Endothelial cell of umbilical vein (primary cell): ENCODE data around the gene AKAP6. TPM values are rescaled to one million over a fixed set of nuclear protein-coding genes. Genes with fewer than 3 reads are reported as not detected.
A peak's percentile ranks its signal among the peaks of the same experiment; 100 is the strongest.

Experiments used
- BruUV-seq: library from RNA; stranded (reverse); fragments of 400-500 nt; replicated peaks from 2 replicates; lab custom pipeline; 2021; lab: Mats Ljungman, UMichigan
- CTCF ChIA-PET: fragments of 300-600, 350-600 bp; sonication (Branson Sonifier 250); formaldehyde crosslinking; loops from one replicate; lab custom pipeline; 2021; ENCODE audit warnings: antibody characterized with exemption, inconsistent platforms; lab: Charles Lee
- POLR2A ChIA-PET: fragments of 300-600, 350-600 bp; sonication (Branson Sonifier 250); formaldehyde crosslinking; loops from one replicate; lab custom pipeline; 2021; ENCODE audit warnings: antibody characterized with exemption, inconsistent platforms; lab: Charles Lee
- DNase-seq: peaks from one replicate; pipeline ENCODE4 v3.0.0-alpha.2; 2011; ENCODE audit warnings: low read depth, low spot score
- FAIRE-seq: peaks from 2 replicates; lab custom pipeline; 2011; peaks lifted over from hg19 to GRCh38; lab: Jason Lieb, UNC
- H2AFZ ChIP-seq: 2 replicates; pipeline ENCODE4 v1.6.0; 2012; ENCODE audit warnings: low read depth, low read length, control low read depth, inconsistent platforms
- H3K27ac ChIP-seq: 2 replicates; pipeline ENCODE4 v1.5.1; 2011; ENCODE audit warnings: low read depth, mild to moderate bottlenecking, control low read depth, low read length, moderate library complexity; ENCODE audit not compliant: insufficient read depth
- H3K27me3 ChIP-seq, 2 experiments: 2 replicates each; pipeline versions ENCODE4 v1.6.0 to v1.6.1; 2011; ENCODE audit warnings: low read length in 2 of 2, mixed read lengths in 1 of 2; ENCODE audit not compliant: control insufficient read depth in 2 of 2, insufficient read depth in 2 of 2
- H3K36me3 ChIP-seq, 2 experiments: 2 replicates in 1 of 2; 3 replicates in 1 of 2; pipeline ENCODE4 v1.5.1; 2011; ENCODE audit warnings: low read length in 2 of 2, mild to moderate bottlenecking in 1 of 2, moderate library complexity in 1 of 2; ENCODE audit not compliant: control insufficient read depth in 2 of 2, insufficient read depth in 2 of 2; ENCODE audit errors: extremely low read depth in 1 of 2
- H3K4me1 ChIP-seq: 3 replicates; pipeline ENCODE4 v1.5.1; 2011; ENCODE audit warnings: mild to moderate bottlenecking, low read length; ENCODE audit not compliant: control insufficient read depth, insufficient read depth; ENCODE audit errors: extremely low read depth
- H3K4me2 ChIP-seq: 2 replicates; pipeline ENCODE4 v1.6.1; 2011; ENCODE audit warnings: low read length, control low read depth, mixed read lengths; ENCODE audit not compliant: insufficient read depth
- H3K4me3 ChIP-seq, 3 experiments: fragments of 200-600 bp in 1 of 3; sonication (generic), shearing (Covaris generic) in 1 of 3; replicated peaks in 1 of 3; 2 replicates each; pipeline ENCODE4 v1.5.1; 2011 to 2016; ENCODE audit warnings: control low read depth in 3 of 3, low read length in 3 of 3, mild to moderate bottlenecking in 2 of 3, inconsistent platforms in 1 of 3, low read depth in 1 of 3, moderate library complexity in 1 of 3; ENCODE audit not compliant: insufficient read depth in 1 of 3
- H3K79me2 ChIP-seq: 2 replicates; pipeline ENCODE4 v1.6.0; 2012; ENCODE audit warnings: low read length, inconsistent platforms; ENCODE audit not compliant: control insufficient read depth, insufficient read depth
- H3K9ac ChIP-seq: replicated peaks from 2 replicates; pipeline ENCODE3; 2011; ENCODE audit warnings: low read length, control low read depth; ENCODE audit not compliant: insufficient read depth; ENCODE audit errors: extremely low read depth
- H3K9me1 ChIP-seq: replicated peaks from 3 replicates; pipeline ENCODE4 v1.6.0; 2011; ENCODE audit warnings: mild to moderate bottlenecking, low read length; ENCODE audit not compliant: control insufficient read depth, insufficient read depth; ENCODE audit errors: extremely low read depth
- H3K9me3 ChIP-seq: replicated peaks from 2 replicates; pipeline ENCODE4 v1.5.1; 2012; ENCODE audit warnings: low read length, inconsistent platforms; ENCODE audit not compliant: control insufficient read depth, insufficient read depth
- H4K20me1 ChIP-seq: replicated peaks from 2 replicates; pipeline ENCODE3; 2011; ENCODE audit warnings: mild to moderate bottlenecking, low read length; ENCODE audit not compliant: control insufficient read depth, insufficient read depth; ENCODE audit errors: extremely low read depth
- EZH2 ChIP-seq: IDR thresholded peaks from 2 replicates; pipeline ENCODE4 v1.6.1; 2012; ENCODE audit warnings: borderline replicate concordance, low read depth, mild to moderate bottlenecking, moderate library complexity, low read length, inconsistent platforms; ENCODE audit not compliant: severe bottlenecking
- FOS ChIP-seq: IDR thresholded peaks from 2 replicates; pipeline ENCODE4 v1.6.1; 2011; ENCODE audit warnings: mild to moderate bottlenecking, low read length, moderate library complexity, borderline replicate concordance; ENCODE audit not compliant: insufficient read depth
- GATA2 ChIP-seq: IDR thresholded peaks from 2 replicates; pipeline ENCODE4 v1.7.0; 2011; ENCODE audit warnings: low read depth, mild to moderate bottlenecking, moderate library complexity, mixed read lengths, low read length; ENCODE audit not compliant: insufficient read length, insufficient read depth
- JUN ChIP-seq: IDR thresholded peaks from 2 replicates; pipeline ENCODE4 v1.6.1; 2011; ENCODE audit warnings: borderline replicate concordance, low read depth; ENCODE audit not compliant: insufficient read length, insufficient read depth
- MYC ChIP-seq: IDR thresholded peaks from one replicate; pipeline ENCODE4 v1.6.1; 2011; ENCODE audit warnings: mild to moderate bottlenecking, low read depth, low read length
- POLR2A ChIP-seq: IDR thresholded peaks from 2 replicates; pipeline ENCODE4 v1.6.1; 2012; ENCODE audit warnings: low read depth, mild to moderate bottlenecking, control low read depth, low read length
- POLR2AphosphoS5 ChIP-seq: IDR thresholded peaks from 2 replicates; pipeline ENCODE4 v1.6.1; 2012; ENCODE audit warnings: low read depth, mild to moderate bottlenecking, control low read depth, low read length, moderate library complexity; ENCODE audit not compliant: insufficient read depth
- dilution Hi-C: fragments of 300-500 bp; cut with MboI; formaldehyde crosslinking; loops from one replicate; pipeline ENCODE4 v1.15.0; 2019; ENCODE audit warnings: low sequenced_read_pairs; ENCODE audit not compliant: extremely low pct_ligation_motif_present
- intact Hi-C: fragments of 100-400 bp; cut with micrococcal nuclease; formaldehyde crosslinking; loops from one replicate; pipeline ENCODE4 v1.10.0; 2022
- polyA plus RNA-seq, 4 experiments: library from polyadenylated mRNA; depleted of rRNA in 3 of 4; stranded (reverse) in 3 of 4; unstranded in 1 of 4; fragments of >200 nt; gene quantifications; 2 replicates each; pipeline versions ENCODE4 v1.2.1 to v1.2.3, GENCODE V29; 2011 to 2012; ENCODE audit warnings: missing spikeins in 1 of 4
- total RNA-seq: library from RNA; stranded (reverse); gene quantifications from 2 replicates; pipeline ENCODE4 v1.2.3, GENCODE V29; 2021
- TF ChIP-seq, protein P1 (sequence below): IDR thresholded peaks from 2 replicates; pipeline ENCODE4 v1.6.1; 2011; ENCODE audit not compliant: insufficient read depth, insufficient read length
- TF ChIP-seq, protein P2 (sequence below), 2 donors: IDR thresholded peaks; 1 replicate in 1 of 2; 2 replicates in 1 of 2; pipeline ENCODE4 v1.5.1; 2011; ENCODE audit warnings: low read length in 2 of 2, mild to moderate bottlenecking in 2 of 2, moderate library complexity in 2 of 2, control low read depth in 1 of 2, inconsistent platforms in 1 of 2, low read depth in 1 of 2; ENCODE audit not compliant: insufficient read depth in 1 of 2; ENCODE audit errors: extremely low read depth in 1 of 2

AKAP6 gene
- total and polyA plus RNA-seq, 2 donors (not counting 3 experiments of a cell fraction or from before 2014, with no cell fraction given), result 0.03 to 0.49 TPM

DNA sequence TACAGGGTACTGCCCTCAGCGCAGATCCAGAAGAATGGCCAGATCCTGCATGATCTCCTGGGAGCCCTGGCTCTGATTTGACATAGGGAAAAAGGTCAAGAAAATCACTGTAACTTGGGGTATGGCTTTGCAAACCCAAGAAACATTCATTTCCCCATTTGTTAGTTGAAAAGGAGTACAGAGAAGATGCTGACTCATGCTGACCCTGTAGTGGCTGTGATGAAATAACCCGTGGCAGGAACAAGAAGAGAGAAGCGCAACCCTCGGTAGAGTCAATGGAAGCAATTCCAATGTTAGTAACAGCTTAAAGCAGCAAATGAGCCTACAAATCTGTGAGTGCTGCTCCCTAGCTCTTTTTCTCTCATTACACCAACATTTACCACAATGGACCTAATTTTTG is 328.0 kb downstream of the AKAP6 start:
- no peaks in the 10 kb centered on the region for H3K79me2 ChIP-seq
- no TSS peak for BruUV-seq
- FAIRE-seq (no peak), DNase-seq (no peak)
- no peak overlapping the region for H3K27ac ChIP-seq
- CTCF ChIA-PET, result no interaction called here
- peak overlapping the region; percentile 5 for H2AFZ ChIP-seq
- H3K36me3 ChIP-seq, result no peaks in the 10 kb centered on the region
- POLR2A ChIA-PET, result no interaction called here
- no peaks in the 10 kb centered on the region for H3K9me3 ChIP-seq
- no peaks in the 10 kb centered on the region for H3K4me1 ChIP-seq
- no peaks in the 10 kb centered on the region for H3K9me1 ChIP-seq
- H3K27me3 ChIP-seq, result no peaks in the 10 kb centered on the region
- no peak for TF ChIP-seq POLR2AphosphoS5
- no peak for TF ChIP-seq EZH2
- TF ChIP-seq POLR2A, result no peak
- TF ChIP-seq JUN, result no peak
- no peak for TF ChIP-seq GATA2
- TF ChIP-seq FOS, result no peak
- TF ChIP-seq, protein P1, sequence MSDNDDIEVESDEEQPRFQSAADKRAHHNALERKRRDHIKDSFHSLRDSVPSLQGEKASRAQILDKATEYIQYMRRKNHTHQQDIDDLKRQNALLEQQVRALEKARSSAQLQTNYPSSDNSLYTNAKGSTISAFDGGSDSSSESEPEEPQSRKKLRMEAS, result no peak
- TF ChIP-seq MYC, result no peak
- no peak overlapping the region for H3K4me3 ChIP-seq
- dilution Hi-C loops (no loop called here), intact Hi-C loops (no loop called here)
- no peak overlapping the region for H3K4me2 ChIP-seq
- H4K20me1 ChIP-seq, result no peaks in the 10 kb centered on the region
- no peak overlapping the region for H3K9ac ChIP-seq

DNA sequence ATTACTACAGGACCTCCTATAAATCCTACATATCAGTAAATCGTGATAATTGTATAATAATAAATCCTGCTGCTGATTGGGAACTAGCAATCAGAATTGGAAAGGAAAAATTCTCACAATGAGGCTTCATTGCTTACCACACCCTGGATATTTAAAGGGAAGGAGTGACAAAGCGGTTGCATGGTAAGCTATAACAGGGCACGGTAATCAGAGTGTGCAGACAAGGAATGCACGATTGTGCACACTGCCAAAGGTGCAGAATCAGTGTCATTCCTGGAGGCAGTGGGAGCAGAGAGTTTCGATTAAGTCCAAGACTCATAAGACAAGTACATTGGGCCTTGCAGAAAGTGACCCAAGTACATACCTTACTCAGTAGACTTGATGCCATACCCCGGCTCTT is 332.1 kb downstream of the AKAP6 start:
- H3K79me2 ChIP-seq, result no peaks in the 10 kb centered on the region
- no peaks in the 10 kb centered on the region for H4K20me1 ChIP-seq
- H2AFZ ChIP-seq, result no peak overlapping the region
- H3K9ac ChIP-seq, result no peak overlapping the region
- H3K9me1 ChIP-seq, result no peaks in the 10 kb centered on the region
- H3K4me1 ChIP-seq, result no peaks in the 10 kb centered on the region
- FAIRE-seq (no peak), DNase-seq (no peak)
- no peaks in the 10 kb centered on the region for H3K36me3 ChIP-seq
- TF ChIP-seq POLR2AphosphoS5 (no peak), POLR2A (no peak), FOS (no peak), GATA2 (no peak)
- TF ChIP-seq, protein P2, sequence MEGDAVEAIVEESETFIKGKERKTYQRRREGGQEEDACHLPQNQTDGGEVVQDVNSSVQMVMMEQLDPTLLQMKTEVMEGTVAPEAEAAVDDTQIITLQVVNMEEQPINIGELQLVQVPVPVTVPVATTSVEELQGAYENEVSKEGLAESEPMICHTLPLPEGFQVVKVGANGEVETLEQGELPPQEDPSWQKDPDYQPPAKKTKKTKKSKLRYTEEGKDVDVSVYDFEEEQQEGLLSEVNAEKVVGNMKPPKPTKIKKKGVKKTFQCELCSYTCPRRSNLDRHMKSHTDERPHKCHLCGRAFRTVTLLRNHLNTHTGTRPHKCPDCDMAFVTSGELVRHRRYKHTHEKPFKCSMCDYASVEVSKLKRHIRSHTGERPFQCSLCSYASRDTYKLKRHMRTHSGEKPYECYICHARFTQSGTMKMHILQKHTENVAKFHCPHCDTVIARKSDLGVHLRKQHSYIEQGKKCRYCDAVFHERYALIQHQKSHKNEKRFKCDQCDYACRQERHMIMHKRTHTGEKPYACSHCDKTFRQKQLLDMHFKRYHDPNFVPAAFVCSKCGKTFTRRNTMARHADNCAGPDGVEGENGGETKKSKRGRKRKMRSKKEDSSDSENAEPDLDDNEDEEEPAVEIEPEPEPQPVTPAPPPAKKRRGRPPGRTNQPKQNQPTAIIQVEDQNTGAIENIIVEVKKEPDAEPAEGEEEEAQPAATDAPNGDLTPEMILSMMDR (IDR thresholded peaks at IDR 0.05; ENCODE audit: extremely low read depth in 1 of 2, insufficient read depth in 1 of 2, low read depth in 1 of 2, low read length in 2 of 2), result no peak
- no TSS peak for BruUV-seq
- H3K27ac ChIP-seq, result no peak overlapping the region
- H3K9me3 ChIP-seq, result no peaks in the 10 kb centered on the region
- intact Hi-C loops (no loop called here), dilution Hi-C loops (no loop called here)
- ChIA-PET CTCF (no interaction called here), POLR2A (no interaction called here)
- no peaks in the 10 kb centered on the region for H3K27me3 ChIP-seq
- no peak overlapping the region for H3K4me2 ChIP-seq
- no peak overlapping the region for H3K4me3 ChIP-seq
